Neural progenitor cell (in vitro differentiated cells): ENCODE measurements around the gene OR6J1.

ENCODE experiments used
- CTCF ChIP-seq: fragments of 200-600 bp; sonication (generic); IDR thresholded peaks from 2 replicates; pipeline ENCODE4 v1.5.1; 2017; ENCODE audit warnings: antibody characterized with exemption, mild to moderate bottlenecking
- EZH2 ChIP-seq: fragments of 200-600 bp; sonication (generic); IDR thresholded peaks from 2 replicates; pipeline ENCODE4 v1.6.1; 2017; ENCODE audit warnings: antibody characterized with exemption, mild to moderate bottlenecking, moderate library complexity
- EZH2phosphoT487 ChIP-seq: fragments of 200-600 bp; sonication (generic); IDR thresholded peaks from 2 replicates; pipeline ENCODE4 v1.6.1; 2017; ENCODE audit warnings: antibody characterized with exemption

GRCh38 chr14:22610931-22611330, 33.2 kb downstream of the OR6J1 start:
- no peak for TF ChIP-seq CTCF
- TF ChIP-seq EZH2phosphoT487: no peak
- TF ChIP-seq EZH2: no peak
